ENCODE results near the gene ACVR1. TPM values are rescaled to one million over a fixed set of nuclear protein-coding genes. Genes with fewer than 3 reads are reported as not detected.

Gene ACVR1
- total RNA-seq, 4 donors from 2014 or later, result 4.7 to 18.7 (median 10.3) TPM

GRCh38 chr2:157782057-157782845, 93.9 kb downstream of the ACVR1 start:
- Histone ChIP-seq H3K36me3 (peaks cover 0 to 28% (median 0%) of the 10 kb centered on the region in 3 donors), H3K27ac (no peak overlapping the region), H3K9me3 (no peaks in the 10 kb centered on the region), H3K27me3 (no peaks in the 10 kb centered on the region), H3K4me1 (peaks cover 22 to 60% (median 39%) of the 10 kb centered on the region in 3 donors), H3K4me3 (no peak overlapping the region)
- no peak for TF ChIP-seq POLR2A (IDR thresholded peaks at IDR 0.05)
- peak in 1 of 6 experiments; percentile 45 for TF ChIP-seq CTCF (IDR thresholded peaks at IDR 0.05)
- no peak for DNase-seq
- intact Hi-C loops (cut with DNase I), result loop anchor here (10.0 kb wide), 1 partner anchor 93 kb away; the partner anchor contains the start of gene ACVR1
- WGBS, 2 donors, result 34 to 45% methylated on average over 4 of the region's 4 CpGs

GRCh38 chr2:157780211-157780610, 95.9 kb downstream of the ACVR1 start:
- H3K4me1 ChIP-seq, result peaks cover 6 to 39% (median 27%) of the 10 kb centered on the region in 3 donors
- intact Hi-C loops (cut with DNase I), result loop anchor here (10.0 kb wide), 1 partner anchor 95 kb away; the partner anchor contains the start of gene ACVR1
- 85 to 95% methylated on average over 4 to 7 of the region's 9 CpGs for WGBS, 2 donors
- no peak overlapping the region for H3K4me3 ChIP-seq
- no peaks in the 10 kb centered on the region for H3K27me3 ChIP-seq
- DNase-seq, result no peak
- TF ChIP-seq CTCF (IDR thresholded peaks at IDR 0.05) (no peak), POLR2A (IDR thresholded peaks at IDR 0.05) (no peak)
- peaks cover 0 to 47% (median 0%) of the 10 kb centered on the region in 3 donors for H3K36me3 ChIP-seq
- H3K9me3 ChIP-seq, result no peaks in the 10 kb centered on the region
- H3K27ac ChIP-seq, result no peak overlapping the region

- no peak for TF ChIP-seq POLR2A (IDR thresholded peaks at IDR 0.05)
- no peak for TF ChIP-seq CTCF (IDR thresholded peaks at IDR 0.05)
- no peaks in the 10 kb centered on the region for H3K27me3 ChIP-seq
- H3K9me3 ChIP-seq, result no peaks in the 10 kb centered on the region
- H3K36me3 ChIP-seq, result peaks cover 0 to 51% (median 0%) of the 10 kb centered on the region in 3 donors
- H3K27ac ChIP-seq, result no peak overlapping the region
- no peak overlapping the region for H3K4me3 ChIP-seq
- intact Hi-C loops (cut with DNase I), result loop anchor here (5.0 to 10.0 kb wide), 2 partner anchors 95 to 233 kb away; partner anchors contain the start of gene ACVR1
- 29 to 44% methylated on average over 2 of the region's 2 CpGs for WGBS, 2 donors
- H3K4me1 ChIP-seq, result peaks cover 5 to 35% (median 22%) of the 10 kb centered on the region in 3 donors
- DNase-seq, result no peak
Observed at GRCh38 chr2:157779794-157780193, 96.3 kb downstream of the ACVR1 start.

GRCh38 chr2:157777427-157777826, 98.7 kb downstream of the ACVR1 start:
- no peaks in the 10 kb centered on the region for H3K27me3 ChIP-seq
- no peaks in the 10 kb centered on the region for H3K9me3 ChIP-seq
- H3K4me3 ChIP-seq, result no peak overlapping the region
- TF ChIP-seq POLR2A (IDR thresholded peaks at IDR 0.05) (no peak), CTCF (IDR thresholded peaks at IDR 0.05) (peak in 5 of 6 experiments; percentile 57 to 83 (median 64))
- peaks cover 0 to 74% (median 0%) of the 10 kb centered on the region in 3 donors for H3K36me3 ChIP-seq
- peaks cover 0 to 11% (median 8%) of the 10 kb centered on the region in 3 donors for H3K4me1 ChIP-seq
- 58 to 60% methylated on average over 4 of the region's 4 CpGs for WGBS, 2 donors
- no peak for DNase-seq
- no peak overlapping the region for H3K27ac ChIP-seq
- intact Hi-C loops (cut with DNase I), result loop anchor here (5.0 kb wide), 1 partner anchor 235 kb away; no protein-coding TSS in a partner anchor

GRCh38 chr2:157771234-157771633, 104.9 kb downstream of the ACVR1 start:
- no peak overlapping the region for H3K4me3 ChIP-seq
- 58 to 75% methylated on average over 1 of the region's 1 CpG for WGBS, 2 donors
- peaks cover 0 to 93% (median 0%) of the 10 kb centered on the region in 3 donors for H3K36me3 ChIP-seq
- H3K4me1 ChIP-seq, result no peaks in the 10 kb centered on the region
- no peak for DNase-seq
- TF ChIP-seq CTCF (IDR thresholded peaks at IDR 0.05), result no peak
- TF ChIP-seq POLR2A (IDR thresholded peaks at IDR 0.05), result no peak
- no peak overlapping the region for H3K27ac ChIP-seq
- intact Hi-C loops (cut with DNase I), result no loop called here
- no peaks in the 10 kb centered on the region for H3K9me3 ChIP-seq
- no peaks in the 10 kb centered on the region for H3K27me3 ChIP-seq

Data from esophagus squamous epithelium (tissue), 5 donors.